Loucy (cell line): ENCODE results near the gene ASIC4.

Source experiments
- H2AFZ ChIP-seq: fragments of 200-600 bp; sonication (generic); 2 replicates; pipeline ENCODE4 v1.6.0; 2016; ENCODE audit warnings: antibody characterized with exemption, mild to moderate bottlenecking, low read length, moderate library complexity
- H3F3A ChIP-seq: fragments of 200-600 bp; 2 replicates; pipeline ENCODE4 v1.6.0; 2016; ENCODE audit warnings: antibody characterized with exemption, low read depth, mild to moderate bottlenecking
- H3K27me3 ChIP-seq: fragments of 200-600 bp; sonication (generic); 2 replicates; pipeline ENCODE4 v1.6.1; 2014; ENCODE audit warnings: low read length, mild to moderate bottlenecking; ENCODE audit not compliant: insufficient read depth, poor library complexity, severe bottlenecking
- H3K36me3 ChIP-seq: fragments of 200-600 bp; sonication (generic); 2 replicates; pipeline ENCODE4 v1.6.1; 2016; ENCODE audit warnings: low read length; ENCODE audit not compliant: insufficient read depth
- H3K4me1 ChIP-seq: fragments of 200-600 bp; sonication (generic); 2 replicates; pipeline ENCODE4 v1.5.1; 2014; ENCODE audit warnings: low read length, mild to moderate bottlenecking; ENCODE audit not compliant: insufficient read depth, poor library complexity, severe bottlenecking
- H3K4me2 ChIP-seq: fragments of 200-600 bp; sonication (generic); 2 replicates; pipeline ENCODE4 v1.6.0; 2014; ENCODE audit warnings: antibody characterized with exemption, low read length, low read depth, mild to moderate bottlenecking; ENCODE audit not compliant: poor library complexity, severe bottlenecking
- H3K4me3 ChIP-seq: fragments of 200-600 bp; sonication (generic); 2 replicates; pipeline ENCODE4 v1.5.1; 2014; ENCODE audit warnings: low read length, mild to moderate bottlenecking, mixed read lengths; ENCODE audit not compliant: poor library complexity, severe bottlenecking
- H3K79me2 ChIP-seq: fragments of 200-600 bp; sonication (generic); 2 replicates; pipeline ENCODE4 v1.6.1; 2014; ENCODE audit warnings: low read length; ENCODE audit not compliant: insufficient read depth
- H3K9ac ChIP-seq: fragments of 200-600 bp; sonication (generic); 2 replicates; pipeline ENCODE4 v1.6.0; 2014; ENCODE audit warnings: mild to moderate bottlenecking, low read depth, low read length, moderate library complexity; ENCODE audit not compliant: poor library complexity, severe bottlenecking
- H3K9me2 ChIP-seq: fragments of 200-600 bp; sonication (generic); replicated peaks from 2 replicates; pipeline ENCODE4 v1.6.1; 2016; ENCODE audit warnings: low read depth, low read length, mixed read lengths
- H3K9me3 ChIP-seq: fragments of 200-600 bp; sonication (generic); 2 replicates; pipeline ENCODE4 v1.6.1; 2014; ENCODE audit warnings: mild to moderate bottlenecking, antibody characterized with exemption, low read length, low read depth; ENCODE audit not compliant: insufficient read depth
- H4K20me1 ChIP-seq: fragments of 200-600 bp; sonication (generic); 2 replicates; pipeline ENCODE4 v1.6.0; 2014; ENCODE audit warnings: antibody characterized with exemption, low read length, mild to moderate bottlenecking; ENCODE audit not compliant: insufficient read depth, poor library complexity, severe bottlenecking
- CTCF ChIP-seq: fragments of 200-600 bp; sonication (generic); conservative IDR thresholded peaks from 2 replicates; pipeline ENCODE4 v1.5.1; 2014; ENCODE audit warnings: mild to moderate bottlenecking, antibody characterized with exemption, low read length
- EZH2phosphoT487 ChIP-seq: fragments of 200-600 bp; IDR thresholded peaks from 2 replicates; pipeline ENCODE4 v1.6.1; 2018; ENCODE audit warnings: antibody characterized with exemption, mild to moderate bottlenecking, moderate library complexity, borderline replicate concordance

Gene ASIC4

GRCh38 chr2:219490600-219491130 is 23.6 kb upstream of the ASIC4 start:
- H3K79me2 ChIP-seq: no peaks in the 10 kb centered on the region
- no peaks in the 10 kb centered on the region for H3K36me3 ChIP-seq
- H4K20me1 ChIP-seq: no peaks in the 10 kb centered on the region
- no peaks in the 10 kb centered on the region for H3K27me3 ChIP-seq
- H3K9me3 ChIP-seq: no peaks in the 10 kb centered on the region
- no peaks in the 10 kb centered on the region for H3K9me2 ChIP-seq
- H3F3A ChIP-seq: no peaks in the 10 kb centered on the region
- no peak overlapping the region for H2AFZ ChIP-seq
- no peak overlapping the region for H3K4me2 ChIP-seq
- peaks cover 4% of the 10 kb centered on the region for H3K4me1 ChIP-seq
- no peak overlapping the region for H3K9ac ChIP-seq
- TF ChIP-seq EZH2phosphoT487 (no peak), CTCF (no peak)
- no peak overlapping the region for H3K4me3 ChIP-seq

GRCh38 chr2:219491278-219491963 is 22.9 kb upstream of the ASIC4 start:
- Histone ChIP-seq H3K27me3 (no peaks in the 10 kb centered on the region), H4K20me1 (no peaks in the 10 kb centered on the region), H3F3A (no peaks in the 10 kb centered on the region), H3K4me1 (peaks cover 4% of the 10 kb centered on the region), H2AFZ (no peak overlapping the region), H3K36me3 (no peaks in the 10 kb centered on the region), H3K4me2 (no peak overlapping the region), H3K9me2 (no peaks in the 10 kb centered on the region), H3K9me3 (no peaks in the 10 kb centered on the region), H3K9ac (no peak overlapping the region), H3K79me2 (no peaks in the 10 kb centered on the region), H3K4me3 (no peak overlapping the region)
- TF ChIP-seq CTCF (no peak), EZH2phosphoT487 (no peak)

- no peak overlapping the region for H3K9ac ChIP-seq
- H4K20me1 ChIP-seq: no peaks in the 10 kb centered on the region
- H3K36me3 ChIP-seq: no peaks in the 10 kb centered on the region
- H3K4me3 ChIP-seq: no peak overlapping the region
- H2AFZ ChIP-seq: no peak overlapping the region
- H3K79me2 ChIP-seq: no peaks in the 10 kb centered on the region
- peaks cover 4% of the 10 kb centered on the region for H3K4me1 ChIP-seq
- no peaks in the 10 kb centered on the region for H3K27me3 ChIP-seq
- H3K4me2 ChIP-seq: no peak overlapping the region
- no peaks in the 10 kb centered on the region for H3K9me2 ChIP-seq
- no peak for TF ChIP-seq EZH2phosphoT487
- TF ChIP-seq CTCF: no peak
- no peaks in the 10 kb centered on the region for H3K9me3 ChIP-seq
- no peaks in the 10 kb centered on the region for H3F3A ChIP-seq
These were observed 21.7 kb upstream of the ASIC4 start for GRCh38 chr2:219492575-219492974.
